Measurements from ENCODE around the gene HERC3.

Gene HERC3

GRCh38 chr4:88752076-88752463 lies 159.8 kb downstream of the HERC3 start:
- no peak for DNase-seq

- no peak for DNase-seq
Observed at GRCh38 chr4:88752754-88753153, 160.5 kb downstream of the HERC3 start.

GRCh38 chr4:88753658-88754571 lies 161.6 kb downstream of the HERC3 start:
- DNase-seq = no peak

GRCh38 chr4:88754796-88755195 lies 162.5 kb downstream of the HERC3 start:
- DNase-seq = no peak

- DNase-seq = no peak
Observed at GRCh38 chr4:88755454-88755853, 163.2 kb downstream of the HERC3 start.

- DNase-seq = no peak
Observed at GRCh38 chr4:88756149-88756548, 163.9 kb downstream of the HERC3 start.

GRCh38 chr4:88757067-88757466 lies 164.8 kb downstream of the HERC3 start:
- DNase-seq = no peak

GRCh38 chr4:88757776-88758175 lies 165.5 kb downstream of the HERC3 start:
- DNase-seq = no peak
